ENCODE results near the gene CX3CR1. TPM values are rescaled to one million over a fixed set of nuclear protein-coding genes. Genes with fewer than 3 reads are reported as not detected.

CX3CR1 gene
- polyA plus RNA-seq, 1 donor: 6.7 TPM

GRCh38 chr3:39291903-39292329, 12.1 kb upstream of the CX3CR1 start:
- peak; percentile 35 for DNase-seq

GRCh38 chr3:39290255-39290654, 10.4 kb upstream of the CX3CR1 start:
- no peak for DNase-seq

GRCh38 chr3:39289107-39289506, 9.3 kb upstream of the CX3CR1 start:
- no peak for DNase-seq

- DNase-seq: peak; percentile 58
Observed at GRCh38 chr3:39288300-39288808, 8.5 kb upstream of the CX3CR1 start.

GRCh38 chr3:39287216-39288164, 7.7 kb upstream of the CX3CR1 start:
- no peak for DNase-seq

- DNase-seq: no peak
Observed at GRCh38 chr3:39286771-39287170, 6.9 kb upstream of the CX3CR1 start.

- no peak for DNase-seq
Observed at GRCh38 chr3:39285332-39285731, 5.5 kb upstream of the CX3CR1 start.

GRCh38 chr3:39284457-39284881, 4.6 kb upstream of the CX3CR1 start:
- DNase-seq: no peak

- DNase-seq: no peak
Observed at GRCh38 chr3:39282057-39282456, 2.2 kb upstream of the CX3CR1 start.

GRCh38 chr3:39281533-39281932, 1.7 kb upstream of the CX3CR1 start:
- DNase-seq: no peak

GRCh38 chr3:39280571-39280970, 735 bp upstream of the CX3CR1 start:
- DNase-seq: no peak

GRCh38 chr3:39278616-39278935, 1.3 kb downstream of the CX3CR1 start:
- no peak for DNase-seq

- DNase-seq: no peak
Observed at GRCh38 chr3:39277893-39278615, 1.8 kb downstream of the CX3CR1 start.

- no peak for DNase-seq
Observed at GRCh38 chr3:39276746-39277145, 3.1 kb downstream of the CX3CR1 start.

GRCh38 chr3:39275963-39276593, 3.8 kb downstream of the CX3CR1 start:
- DNase-seq: no peak

GRCh38 chr3:39275052-39275451, 4.8 kb downstream of the CX3CR1 start:
- DNase-seq: no peak

- no peak for DNase-seq
Observed at GRCh38 chr3:39273119-39273518, 6.7 kb downstream of the CX3CR1 start.

- no peak for DNase-seq
Observed at GRCh38 chr3:39272191-39272590, 7.6 kb downstream of the CX3CR1 start.

GRCh38 chr3:39271363-39271914, 8.4 kb downstream of the CX3CR1 start:
- no peak for DNase-seq

- no peak for DNase-seq
Observed at GRCh38 chr3:39269528-39269927, 10.3 kb downstream of the CX3CR1 start.

- no peak for DNase-seq
Observed at GRCh38 chr3:39268549-39268900, 11.3 kb downstream of the CX3CR1 start.

GRCh38 chr3:39267631-39268548, 11.9 kb downstream of the CX3CR1 start:
- no peak for DNase-seq

Measured in hindlimb muscle (tissue), 1 donor.